Measurements from ENCODE around the gene HDAC4.

HDAC4 gene

GRCh38 chr2:239326831-239327535 is 73.8 kb downstream of the HDAC4 start:
- DNase-seq (ENCODE audit: low read depth), result peak; percentile 72

GRCh38 chr2:239324456-239324855 is 76.4 kb downstream of the HDAC4 start:
- no peak for DNase-seq (ENCODE audit: low read depth)

DNA sequence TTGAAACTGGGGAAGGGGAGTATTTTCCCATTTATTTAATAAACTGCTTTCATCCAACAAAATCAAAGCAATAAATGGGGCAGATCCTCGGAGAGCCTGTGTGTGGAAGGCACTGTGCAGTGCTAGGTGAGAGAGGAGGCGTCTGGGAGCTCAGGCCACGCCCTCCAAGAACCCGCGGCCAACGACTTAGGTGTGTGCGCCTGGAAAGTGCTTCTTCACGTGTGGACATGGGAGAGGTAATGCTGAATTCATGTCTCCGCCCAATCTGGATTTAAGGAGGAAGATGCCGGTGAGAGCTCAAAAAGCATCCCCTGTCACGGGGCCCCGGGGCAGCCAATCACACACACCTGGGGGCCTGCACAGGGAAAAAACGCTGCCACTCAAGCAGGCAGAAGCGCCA is 77.4 kb downstream of the HDAC4 start:
- DNase-seq (ENCODE audit: low read depth), result no peak

DNA sequence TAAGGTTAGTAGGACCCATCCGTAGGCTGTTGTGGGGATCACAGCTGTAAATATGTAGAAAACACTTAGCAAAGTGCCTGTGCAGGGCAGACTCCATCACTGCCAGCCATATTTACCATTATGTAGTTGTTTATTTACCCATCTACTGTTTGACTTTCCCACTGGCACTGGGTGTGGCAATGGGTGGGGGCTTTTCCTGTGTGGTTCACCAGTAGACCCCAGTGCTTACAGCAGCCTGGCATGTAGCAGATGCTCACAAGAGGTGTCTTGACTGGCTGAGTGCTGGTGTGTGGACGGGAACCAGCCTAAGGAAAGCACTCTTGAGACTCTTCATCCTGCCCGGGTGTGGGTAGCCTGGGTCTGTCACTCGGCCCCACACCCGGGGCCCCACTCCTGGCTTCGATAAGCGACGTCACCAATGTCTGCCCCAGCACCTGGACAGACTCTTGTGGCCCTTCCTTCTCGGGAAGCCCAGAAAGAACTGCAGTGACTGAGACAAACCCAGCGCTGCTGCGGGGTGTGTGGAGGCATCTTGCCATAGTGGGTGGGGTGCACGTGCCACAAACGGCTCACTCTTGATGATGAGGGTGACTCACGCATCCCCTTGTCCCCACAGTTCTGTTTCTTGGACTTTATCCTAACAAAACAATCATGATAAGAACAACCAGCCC is 78.3 kb downstream of the HDAC4 start:
- no peak for DNase-seq (ENCODE audit: low read depth)

DNA sequence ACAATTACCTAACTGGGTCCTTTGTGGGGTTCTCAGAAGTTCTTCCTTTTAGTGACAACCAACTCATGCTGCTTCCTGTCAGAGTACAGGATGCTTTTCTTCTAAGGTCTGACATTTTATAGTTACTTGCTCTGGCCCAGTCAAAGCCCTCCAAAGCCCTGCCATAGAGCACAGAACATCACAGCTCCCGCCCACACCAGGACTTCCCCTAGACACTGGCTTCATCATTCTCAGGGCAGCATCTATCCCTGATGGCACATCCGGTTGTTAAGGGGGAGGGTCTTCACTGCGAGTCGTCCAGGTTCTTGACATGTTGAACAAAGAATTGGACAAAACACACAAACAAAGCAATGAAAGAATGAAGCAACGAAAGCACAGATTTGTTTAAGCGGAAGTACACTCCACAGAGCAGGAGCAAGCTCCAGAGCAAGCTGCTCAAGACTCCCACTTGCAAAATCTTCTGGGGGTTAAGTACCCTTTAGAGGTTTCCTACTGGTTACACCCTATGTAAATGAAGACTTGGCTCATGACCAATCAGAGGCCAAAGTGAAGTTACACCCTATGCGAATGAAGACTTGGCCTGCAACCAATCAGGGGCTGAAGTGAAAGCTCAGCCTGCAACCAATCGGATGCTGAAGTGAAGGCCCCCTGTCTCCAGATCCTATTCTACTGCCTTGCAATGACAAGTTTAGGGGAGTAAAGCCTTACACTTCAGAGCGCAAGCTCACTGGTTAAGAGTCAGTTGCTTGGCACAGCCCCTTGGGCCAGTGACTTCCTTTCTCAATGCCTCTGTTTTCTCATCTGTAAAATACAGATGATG is 79.0 kb downstream of the HDAC4 start:
- DNase-seq (ENCODE audit: low read depth), result no peak

DNA sequence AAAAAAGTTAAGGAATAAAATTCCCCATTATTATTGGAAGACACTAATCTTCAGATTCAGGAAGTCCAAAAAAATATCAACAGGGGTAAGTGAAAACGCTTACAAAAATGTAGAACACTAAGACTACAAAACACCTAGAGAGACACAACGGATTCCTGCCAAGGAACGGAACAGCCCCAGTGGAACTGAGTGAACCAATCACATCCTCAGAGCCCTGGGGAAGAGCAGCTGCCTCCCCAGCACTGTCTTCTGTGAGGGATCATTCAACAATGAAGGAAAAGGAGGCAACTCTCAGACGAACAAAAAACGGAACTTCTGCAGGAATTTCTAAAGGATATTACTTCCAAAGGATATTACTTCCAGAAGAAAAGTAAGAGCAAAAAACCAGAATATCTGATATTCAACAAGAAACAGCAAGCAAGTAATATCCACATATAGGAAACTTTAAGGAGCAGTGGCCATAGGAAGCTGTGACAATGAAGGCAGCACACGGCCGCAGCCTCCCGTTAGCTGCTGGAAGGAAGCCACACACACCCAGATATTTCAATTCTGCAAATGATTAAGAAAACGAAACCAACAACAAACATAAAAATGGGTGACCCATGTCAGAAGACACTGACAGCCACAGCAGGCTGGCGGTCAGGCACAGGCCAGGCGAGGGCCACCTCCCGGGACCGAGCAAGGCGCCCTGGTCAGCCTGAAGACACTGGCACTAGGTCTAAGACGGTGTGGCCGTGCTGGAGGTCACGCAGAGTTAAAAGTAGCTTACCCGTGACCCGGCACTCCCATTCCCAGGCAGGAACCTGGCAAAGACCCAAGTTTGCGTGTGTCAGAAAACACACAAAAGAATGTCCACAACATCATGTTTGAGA is 81.8 kb downstream of the HDAC4 start:
- peak; percentile 75 for DNase-seq (ENCODE audit: low read depth)

DNA sequence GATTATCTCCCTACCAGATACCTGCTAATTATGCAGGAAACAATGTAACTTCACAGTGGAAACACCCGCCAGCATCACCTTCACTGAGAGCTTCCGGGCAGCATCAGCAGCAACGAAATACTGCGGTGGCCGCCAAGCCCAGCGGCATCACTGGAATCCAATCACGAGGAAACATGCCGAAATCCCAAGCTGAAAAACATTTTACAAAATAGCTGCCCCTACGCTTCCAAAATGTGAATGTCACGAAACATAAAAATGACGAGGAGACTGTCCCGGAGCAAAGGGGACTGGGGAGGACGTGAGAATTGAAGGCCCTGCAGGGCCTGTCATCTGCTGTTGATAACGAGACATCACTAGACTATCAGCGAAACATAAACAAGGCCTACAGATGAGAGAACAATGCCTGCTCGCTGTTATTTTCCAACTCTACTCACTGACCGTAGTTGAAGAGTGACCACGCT is 82.6 kb downstream of the HDAC4 start:
- no peak for DNase-seq (ENCODE audit: low read depth)

GRCh38 chr2:239316562-239317465 is 84.0 kb downstream of the HDAC4 start:
- peak; percentile 64 for DNase-seq (ENCODE audit: low read depth)

GRCh38 chr2:239315308-239315707 is 85.5 kb downstream of the HDAC4 start:
- no peak for DNase-seq (ENCODE audit: low read depth)

DNA sequence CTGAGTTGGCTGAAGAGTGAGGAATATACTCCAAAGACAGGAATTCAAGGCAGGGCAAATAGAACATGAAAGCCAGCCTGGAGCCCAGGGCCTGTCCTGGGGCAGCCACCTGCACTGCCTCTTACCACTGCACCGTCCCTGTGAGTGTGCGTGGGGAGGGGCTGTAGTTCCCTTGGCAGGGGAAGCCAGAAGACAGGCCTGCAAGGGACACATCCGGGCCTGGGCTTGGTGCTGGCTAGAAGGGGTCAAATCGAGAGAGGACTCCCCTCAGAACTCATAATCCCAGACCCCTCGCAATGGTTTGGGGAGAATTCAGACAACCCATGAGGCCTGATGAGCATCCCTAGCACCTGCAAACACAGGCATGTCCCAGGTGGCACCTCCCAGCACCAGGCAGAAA is 87.0 kb downstream of the HDAC4 start:
- DNase-seq (ENCODE audit: low read depth), result no peak

- DNase-seq (ENCODE audit: low read depth), result no peak
Measured at GRCh38 chr2:239312741-239313667, 87.8 kb downstream of the HDAC4 start.

DNA sequence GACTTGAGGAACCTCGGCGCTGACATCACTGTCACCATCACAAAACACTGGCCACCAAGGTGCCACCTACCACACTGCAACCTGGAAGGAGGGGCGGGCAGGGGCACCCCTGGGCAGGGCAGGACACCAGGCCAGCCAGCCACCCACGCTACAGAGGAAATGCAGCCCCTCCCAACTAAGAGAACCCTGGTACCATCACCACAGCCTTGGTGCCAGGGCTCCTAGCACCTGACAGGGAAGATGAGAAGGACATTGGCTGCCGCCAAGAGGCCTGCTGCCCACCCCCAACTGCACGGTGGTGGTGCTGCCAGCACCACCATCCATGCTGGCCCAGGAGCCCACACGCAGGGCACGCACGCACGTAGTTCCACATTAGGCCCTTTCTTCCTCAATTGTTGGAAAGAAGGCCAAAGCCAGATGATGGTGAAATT is 88.7 kb downstream of the HDAC4 start:
- no peak for DNase-seq (ENCODE audit: low read depth)

DNA sequence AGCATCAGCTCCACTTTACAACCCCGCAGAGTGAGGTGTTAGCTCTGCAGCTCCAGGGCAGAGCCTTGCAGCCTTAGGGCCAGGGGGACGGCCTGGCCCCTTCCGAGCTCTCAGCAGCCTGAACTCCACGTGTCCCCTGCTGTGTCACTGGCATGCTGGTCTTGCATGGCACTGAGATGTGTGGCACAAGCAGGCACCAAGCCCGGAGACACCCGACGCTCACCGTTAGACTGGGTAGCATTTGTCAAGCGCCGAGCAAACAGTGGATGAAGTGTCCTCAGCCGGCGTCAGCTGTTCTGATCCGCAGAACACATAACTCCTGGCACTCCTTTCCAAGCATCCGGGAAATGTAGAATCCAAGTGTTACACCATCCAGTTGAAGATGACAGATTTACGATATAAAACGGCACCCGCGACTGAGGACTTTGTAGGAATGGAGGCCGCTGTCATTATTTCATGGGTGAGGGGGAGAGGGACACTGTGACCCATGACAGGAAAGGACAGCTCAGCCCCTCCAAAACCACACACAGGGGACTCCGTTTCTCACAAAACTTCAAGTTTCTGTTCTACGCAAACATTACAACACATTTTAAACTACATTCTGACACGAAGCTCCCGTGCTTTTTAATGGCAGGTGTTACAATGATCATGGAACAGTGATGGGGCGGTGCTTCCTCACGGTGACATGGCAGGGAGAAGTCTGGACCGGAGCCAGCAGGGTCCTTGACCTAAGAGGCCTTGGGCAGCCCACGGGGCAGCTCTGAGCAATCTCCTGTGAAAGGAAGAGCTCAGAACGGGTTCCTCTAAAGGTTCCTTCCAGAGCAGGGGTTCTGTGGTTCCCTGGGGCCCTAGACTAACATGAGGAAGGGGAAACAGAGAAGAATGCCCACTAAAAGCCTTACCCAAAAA is 89.4 kb downstream of the HDAC4 start:
- peak; percentile 77 for DNase-seq (ENCODE audit: low read depth)

GRCh38 chr2:239310401-239311061 is 90.3 kb downstream of the HDAC4 start:
- DNase-seq (ENCODE audit: low read depth), result no peak

- DNase-seq (ENCODE audit: low read depth), result no peak
Measured at GRCh38 chr2:239309398-239310245, 91.2 kb downstream of the HDAC4 start.

- DNase-seq (ENCODE audit: low read depth), result peak; percentile 71
Measured at GRCh38 chr2:239308661-239309397, 92.0 kb downstream of the HDAC4 start.

Data from amniotic epithelial cell (primary cell).